ENCODE measurements around the gene LMTK3. TPM values are rescaled to one million over a fixed set of nuclear protein-coding genes. Genes with fewer than 3 reads are reported as not detected.

LMTK3 gene
- total RNA-seq, 1 donor from 2014 or later: under 0.01 TPM

DNA sequence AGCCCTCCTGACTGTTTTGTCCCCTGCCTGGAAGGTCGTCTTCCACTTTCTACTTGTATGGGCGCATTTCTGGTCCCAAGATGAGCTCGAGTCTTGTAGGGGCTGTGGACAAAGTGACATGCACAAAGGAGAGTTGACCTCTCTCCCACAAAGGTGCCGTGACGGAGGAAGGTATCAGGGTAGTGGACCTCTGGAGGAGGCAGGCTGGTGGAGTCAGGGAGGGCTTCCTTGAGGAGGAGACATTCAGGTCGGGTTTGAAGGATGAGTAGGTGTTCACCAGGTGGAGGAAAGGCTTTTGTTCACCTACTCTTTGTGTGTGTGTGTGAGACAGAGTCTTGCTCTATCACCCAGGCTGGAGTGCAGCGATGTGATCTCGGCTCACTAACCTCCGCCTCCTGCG lies 40.8 kb downstream of the LMTK3 start:
- no peak for DNase-seq (ENCODE audit: low read depth, low spot score)

DNA sequence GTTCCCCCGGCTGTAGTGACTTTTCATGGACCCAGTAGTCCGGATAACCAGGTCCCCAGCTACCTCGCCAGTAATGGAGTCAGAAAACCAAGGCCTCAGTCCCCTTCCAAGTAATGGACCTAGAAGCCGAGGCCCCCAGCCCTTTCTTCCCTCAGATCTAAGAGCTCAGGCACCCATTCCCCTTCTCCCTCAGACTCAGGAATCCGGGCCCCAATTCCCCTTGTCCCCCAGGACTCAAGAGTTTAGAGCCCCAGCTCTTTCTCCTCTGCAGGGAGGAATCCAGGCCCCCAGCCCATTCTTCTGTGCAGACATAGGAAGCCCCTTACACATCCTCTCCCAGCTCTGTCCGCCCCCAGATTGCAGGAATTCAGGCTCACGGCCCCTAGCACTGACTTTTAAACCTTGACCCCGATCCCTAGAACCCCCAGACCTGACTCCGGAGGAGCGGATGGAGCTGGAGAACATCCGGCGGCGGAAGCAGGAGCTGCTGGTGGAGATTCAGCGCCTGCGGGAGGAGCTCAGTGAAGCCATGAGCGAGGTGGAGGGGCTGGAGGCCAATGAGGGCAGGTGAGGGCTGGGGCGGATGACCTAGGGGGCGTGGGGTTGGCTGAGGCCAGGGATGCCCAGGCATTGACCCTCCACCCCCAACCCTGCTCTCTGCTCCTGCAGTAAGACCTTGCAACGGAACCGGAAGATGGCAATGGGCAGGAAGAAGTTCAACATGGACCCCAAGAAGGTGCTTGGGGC lies 41.5 kb downstream of the LMTK3 start:
- no peak for DNase-seq (ENCODE audit: low read depth, low spot score)

DNA sequence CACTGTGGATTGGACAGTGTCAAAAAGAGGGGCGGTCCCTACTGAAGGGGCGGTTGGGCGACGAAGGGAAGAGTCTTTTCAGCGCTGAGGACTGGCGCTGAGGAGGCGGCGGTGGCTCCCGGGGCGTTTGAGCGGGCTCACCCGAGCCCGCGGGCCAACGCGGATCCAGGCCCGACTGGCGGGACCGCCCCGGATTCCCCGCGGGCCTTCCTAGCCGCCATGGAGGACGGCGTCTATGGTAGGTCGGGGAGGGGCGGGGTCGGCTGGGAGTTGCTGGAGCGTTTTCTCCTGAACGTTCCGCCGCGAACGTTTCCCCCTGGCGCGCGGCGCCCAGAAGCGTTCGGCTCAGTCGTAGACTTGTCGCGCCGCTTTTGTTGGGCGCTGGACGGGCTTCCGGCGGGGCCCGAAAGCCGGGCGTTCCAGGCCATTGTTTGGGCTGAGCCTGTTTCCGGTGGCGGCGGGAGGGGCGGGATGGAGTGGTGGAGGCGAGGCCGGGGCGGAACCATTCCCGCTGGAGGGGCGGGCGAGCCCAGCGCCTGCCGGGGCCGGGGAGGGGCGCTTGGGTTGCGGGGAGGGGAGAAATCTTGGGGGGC lies 42.2 kb downstream of the LMTK3 start, which contains the start of gene CYTH2:
Gene CYTH2 (plus strand): TSS at position 81 of the 593 bp plus-strand sequence. CDS start 139 bp downstream, at position 220.
- peak; percentile 64 for DNase-seq (ENCODE audit: low read depth, low spot score)

DNA sequence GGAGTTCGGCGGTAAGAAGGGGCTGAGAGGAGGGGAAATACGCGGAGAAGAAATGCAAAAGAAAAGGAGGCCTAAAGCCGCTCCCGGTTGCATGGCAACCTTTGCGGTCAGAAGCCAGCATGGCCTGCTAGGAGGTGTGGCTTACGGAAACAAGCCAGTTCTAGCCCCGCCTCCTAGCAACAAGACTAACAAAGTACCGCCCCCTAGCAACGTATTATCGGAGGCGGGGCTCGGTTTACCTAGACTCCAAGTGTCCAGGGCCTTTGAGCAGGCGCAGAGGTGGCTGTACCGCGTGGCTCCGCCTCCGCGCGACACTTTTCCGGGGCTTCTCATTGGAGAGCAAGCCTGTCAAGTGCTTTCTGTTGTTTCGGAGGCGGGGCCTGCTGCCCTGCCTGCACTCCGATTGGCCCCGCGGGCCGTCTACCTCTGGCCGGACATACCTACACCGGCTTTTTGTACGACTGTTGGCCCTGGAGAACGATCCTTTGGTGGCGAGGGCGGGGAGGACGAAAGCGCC lies 42.8 kb downstream of the LMTK3 start:
- peak; percentile 99 for DNase-seq (ENCODE audit: low read depth, low spot score)

DNA sequence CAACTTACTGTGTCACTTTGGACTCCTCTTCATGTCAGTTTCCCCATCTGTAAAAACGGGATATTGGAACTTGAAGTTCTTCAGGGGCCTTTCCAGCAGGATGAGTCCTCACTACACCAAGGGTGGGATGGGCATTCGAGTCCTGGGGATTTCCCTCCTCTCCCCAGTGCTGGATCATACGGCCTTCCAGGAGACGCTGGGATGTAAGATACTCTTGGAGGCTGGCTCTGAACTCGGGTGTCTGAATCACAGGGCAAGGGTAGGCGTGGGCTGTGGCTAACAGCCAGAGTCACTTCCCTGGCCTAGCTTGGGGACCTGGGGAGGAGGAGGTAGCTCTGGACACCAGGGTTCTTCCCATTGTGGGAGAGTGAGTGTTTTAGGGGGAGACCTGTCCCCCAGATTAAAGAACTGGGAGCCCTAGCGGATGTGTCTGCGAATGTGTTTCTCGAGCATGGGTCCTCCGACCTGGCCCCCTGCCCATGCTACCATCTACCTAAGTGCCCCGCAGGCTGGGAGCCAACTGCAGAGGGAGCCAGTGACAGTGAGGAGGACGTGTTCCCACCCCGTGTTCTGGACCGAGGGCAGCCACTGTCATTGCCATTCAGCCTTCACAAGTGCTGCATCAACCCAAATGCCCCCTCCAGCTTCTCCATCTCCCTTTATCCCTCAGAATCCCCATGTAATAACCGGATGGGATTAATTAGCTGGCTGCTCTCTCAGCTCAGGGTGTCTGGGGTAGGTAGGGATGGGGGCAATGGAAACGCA lies 44.9 kb downstream of the LMTK3 start:
- no peak for DNase-seq (ENCODE audit: low read depth, low spot score)

DNA sequence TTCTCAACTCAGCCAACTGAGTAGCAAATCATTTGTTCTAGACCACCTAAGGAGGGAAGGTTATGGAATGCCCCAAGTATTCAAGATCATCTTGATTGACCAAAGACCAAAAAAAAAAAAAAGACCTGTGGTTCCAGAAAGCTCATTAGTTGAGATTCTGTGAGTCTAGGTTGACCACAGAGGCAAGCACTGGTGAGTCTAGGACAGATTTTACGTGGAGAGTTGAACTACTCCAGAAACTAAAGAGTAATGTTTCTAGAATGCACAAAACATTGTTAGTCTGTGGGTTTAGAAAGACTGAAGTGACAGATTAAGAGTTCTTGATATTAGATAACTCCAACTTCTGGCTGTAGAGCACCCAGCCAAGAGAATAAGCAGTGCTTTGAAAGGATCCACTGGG lies 46.4 kb downstream of the LMTK3 start:
- DNase-seq (ENCODE audit: low read depth, low spot score): no peak

DNA sequence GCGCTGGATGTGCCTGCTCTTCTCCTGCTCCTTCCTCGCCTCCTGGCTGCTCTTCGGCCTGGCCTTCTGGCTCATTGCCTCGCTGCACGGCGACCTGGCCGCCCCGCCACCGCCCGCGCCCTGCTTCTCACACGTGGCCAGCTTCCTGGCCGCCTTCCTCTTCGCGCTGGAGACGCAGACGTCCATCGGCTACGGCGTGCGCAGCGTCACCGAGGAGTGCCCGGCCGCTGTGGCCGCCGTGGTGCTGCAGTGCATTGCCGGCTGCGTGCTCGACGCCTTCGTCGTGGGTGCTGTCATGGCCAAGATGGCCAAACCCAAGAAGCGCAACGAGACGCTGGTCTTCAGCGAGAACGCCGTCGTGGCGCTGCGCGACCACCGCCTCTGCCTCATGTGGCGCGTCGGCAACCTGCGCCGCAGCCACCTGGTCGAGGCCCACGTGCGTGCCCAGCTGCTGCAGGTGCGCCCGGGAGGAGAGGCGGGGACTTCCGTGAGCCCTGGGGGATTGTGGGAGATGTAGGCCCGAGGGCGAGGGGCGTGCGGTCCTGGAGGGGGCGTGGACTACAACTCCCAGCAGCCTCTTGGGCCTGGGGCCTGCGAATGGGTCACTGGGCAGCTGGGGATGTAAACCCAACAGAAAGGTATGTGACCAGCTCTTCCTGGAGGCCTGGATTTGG lies 49.5 kb downstream of the LMTK3 start:
- DNase-seq (ENCODE audit: low read depth, low spot score): no peak

DNA sequence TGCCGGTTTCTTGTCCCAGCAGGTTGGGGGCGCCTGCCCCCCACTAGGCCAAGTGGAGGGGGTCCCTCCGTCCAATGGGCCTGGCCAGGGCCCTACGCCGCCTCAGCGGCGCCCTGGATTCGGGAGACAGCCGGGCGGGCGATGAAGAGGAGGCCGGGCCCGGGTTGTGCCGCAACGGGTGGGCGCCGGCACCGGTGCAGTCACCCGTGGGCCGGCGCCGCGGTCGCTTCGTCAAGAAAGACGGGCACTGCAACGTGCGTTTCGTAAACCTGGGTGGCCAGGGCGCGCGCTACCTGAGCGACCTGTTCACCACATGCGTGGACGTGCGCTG lies 50.0 kb downstream of the LMTK3 start:
- no peak for DNase-seq (ENCODE audit: low read depth, low spot score)

DNA sequence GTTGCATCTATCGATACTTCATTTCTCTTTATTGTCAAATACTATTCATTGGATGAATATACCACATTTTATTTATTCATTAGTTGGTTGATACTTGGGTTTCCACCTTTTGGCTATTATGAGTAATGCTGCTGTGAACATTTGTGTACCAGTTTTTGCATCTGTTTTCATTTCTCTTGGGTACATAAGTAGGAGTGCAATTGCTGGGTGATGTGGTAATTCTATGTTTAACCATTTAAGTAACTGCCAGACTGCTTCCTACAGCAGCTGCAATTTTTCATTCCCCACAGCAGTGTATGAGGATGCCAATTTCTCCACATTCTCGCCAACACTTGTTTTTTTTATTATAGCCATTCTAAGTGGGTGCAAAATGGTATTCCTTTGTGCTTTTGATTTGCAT lies 53.6 kb downstream of the LMTK3 start:
- DNase-seq (ENCODE audit: low read depth, low spot score): no peak

DNA sequence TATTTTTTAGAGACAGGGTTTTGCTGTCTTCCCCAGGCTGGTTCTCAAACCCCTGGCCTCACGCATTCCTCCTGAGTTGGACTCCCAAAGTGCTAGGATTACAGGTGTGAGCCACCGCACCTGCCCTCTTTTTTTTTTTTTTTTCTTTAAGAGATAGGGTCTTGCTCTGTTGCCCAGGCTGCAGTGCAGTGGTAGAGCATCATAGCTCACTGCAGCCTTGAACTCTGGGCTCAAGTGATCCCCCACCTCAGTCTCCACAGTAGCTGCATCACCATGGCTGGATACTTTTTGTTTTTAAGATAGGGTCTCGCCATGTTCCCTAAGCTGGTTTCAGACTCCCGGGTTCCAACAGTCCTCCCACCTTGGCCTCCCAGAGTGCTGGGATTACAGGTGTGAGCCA lies 54.8 kb downstream of the LMTK3 start:
- DNase-seq (ENCODE audit: low read depth, low spot score): no peak

DNA sequence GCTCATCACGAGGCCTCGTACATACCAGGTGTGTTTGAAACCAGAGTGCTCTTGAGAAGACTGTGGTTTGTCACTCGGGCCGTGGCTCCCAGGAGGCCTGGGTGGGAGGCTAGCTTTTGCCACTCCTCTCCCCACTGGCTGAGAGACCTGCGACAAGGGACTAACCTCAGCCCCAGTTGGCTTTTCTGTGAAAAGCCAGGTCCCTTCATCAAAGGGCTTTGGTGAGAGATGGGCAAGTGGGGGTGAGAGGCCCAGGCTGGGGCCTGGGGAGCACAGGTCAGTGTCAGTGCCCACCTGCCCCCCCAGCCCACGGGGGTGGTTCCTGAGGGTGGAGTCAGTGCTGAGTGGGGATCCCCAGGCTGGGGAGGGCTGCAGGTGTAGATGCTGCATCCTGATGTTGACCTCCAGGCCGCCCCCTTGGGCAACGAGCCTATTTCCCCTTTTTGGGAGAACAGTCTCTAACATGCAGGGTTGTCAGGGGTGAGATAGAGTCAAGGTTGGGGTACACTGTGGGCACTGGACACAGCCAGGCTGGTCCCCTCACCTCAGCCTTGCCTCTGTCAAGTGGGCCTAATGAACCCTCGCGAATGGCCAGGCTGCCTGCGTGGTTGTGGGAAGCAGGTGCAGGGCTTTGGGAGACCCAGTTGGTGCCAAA lies 55.6 kb downstream of the LMTK3 start:
- DNase-seq (ENCODE audit: low read depth, low spot score): no peak

DNA sequence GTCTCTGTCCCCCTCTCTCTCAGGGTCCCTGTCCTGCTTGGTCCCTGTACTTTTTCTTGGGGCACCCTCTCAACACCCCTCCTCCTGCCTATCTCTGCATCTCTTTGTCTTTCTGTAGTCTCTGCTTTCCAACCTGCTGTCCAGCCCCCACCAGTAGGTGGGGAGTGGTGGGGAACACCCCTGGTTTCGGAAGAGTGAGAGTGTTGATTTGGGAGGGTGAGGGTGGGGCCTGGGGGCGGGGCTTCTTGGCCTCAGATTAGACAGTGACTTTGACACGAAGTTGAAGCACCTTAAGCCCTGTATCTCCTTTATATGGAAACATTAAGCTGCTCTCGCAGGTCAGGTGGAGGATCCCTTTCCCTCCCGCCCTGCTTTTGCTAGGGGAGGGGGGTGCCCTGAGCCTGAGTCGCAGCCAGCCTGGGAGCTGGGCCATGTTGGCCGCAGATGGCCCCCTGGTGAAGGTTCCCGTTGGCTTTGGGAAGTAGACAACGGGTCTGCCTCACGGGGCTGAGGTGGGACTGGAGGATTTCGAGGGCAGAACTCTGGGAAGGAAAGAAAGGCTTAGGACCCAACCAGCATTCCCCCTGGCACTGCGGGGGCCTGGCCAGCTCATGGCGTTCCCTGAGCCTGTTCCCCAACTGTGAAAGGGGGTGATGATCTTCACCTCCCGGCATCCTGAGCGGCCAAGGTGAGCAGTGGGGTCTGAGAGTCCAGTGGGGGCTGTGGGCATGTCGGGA lies 56.3 kb downstream of the LMTK3 start, which contains the start of gene KCNJ14:
Gene KCNJ14 (plus strand): TSS at position 404 of the 737 bp plus-strand sequence. CDS start 6,151 bp downstream, outside the sequence.
- no peak for DNase-seq (ENCODE audit: low read depth, low spot score)

DNA sequence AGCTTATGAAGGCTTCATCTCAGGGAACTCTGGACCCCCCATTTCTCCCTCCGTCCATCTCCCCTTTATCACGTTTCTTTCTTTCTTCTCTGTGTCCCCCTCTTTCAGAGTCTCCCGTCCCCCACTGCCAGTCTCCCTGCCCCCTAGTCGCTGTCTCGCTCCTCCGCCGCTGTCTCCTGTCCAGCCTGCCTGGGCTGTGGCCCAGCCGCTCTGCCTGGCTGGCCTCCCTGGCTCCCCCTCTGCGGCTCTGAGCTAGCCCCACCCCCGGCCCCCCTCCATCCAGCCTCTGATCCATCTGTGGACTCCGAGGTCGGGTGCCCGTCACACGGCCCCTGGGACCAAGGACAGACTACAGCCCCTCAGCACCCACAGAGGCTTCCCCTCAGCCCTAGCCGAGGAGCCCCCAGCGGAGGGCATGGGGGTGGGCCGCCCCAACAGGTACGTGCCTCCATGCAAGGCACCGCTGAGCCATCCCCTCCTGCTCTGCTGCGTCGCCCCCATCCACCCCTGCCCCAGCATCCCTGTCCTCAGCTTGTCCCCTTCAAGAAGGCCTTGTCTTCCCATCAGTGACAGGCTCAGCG lies 57.4 kb downstream of the LMTK3 start:
- DNase-seq (ENCODE audit: low read depth, low spot score): no peak

DNA sequence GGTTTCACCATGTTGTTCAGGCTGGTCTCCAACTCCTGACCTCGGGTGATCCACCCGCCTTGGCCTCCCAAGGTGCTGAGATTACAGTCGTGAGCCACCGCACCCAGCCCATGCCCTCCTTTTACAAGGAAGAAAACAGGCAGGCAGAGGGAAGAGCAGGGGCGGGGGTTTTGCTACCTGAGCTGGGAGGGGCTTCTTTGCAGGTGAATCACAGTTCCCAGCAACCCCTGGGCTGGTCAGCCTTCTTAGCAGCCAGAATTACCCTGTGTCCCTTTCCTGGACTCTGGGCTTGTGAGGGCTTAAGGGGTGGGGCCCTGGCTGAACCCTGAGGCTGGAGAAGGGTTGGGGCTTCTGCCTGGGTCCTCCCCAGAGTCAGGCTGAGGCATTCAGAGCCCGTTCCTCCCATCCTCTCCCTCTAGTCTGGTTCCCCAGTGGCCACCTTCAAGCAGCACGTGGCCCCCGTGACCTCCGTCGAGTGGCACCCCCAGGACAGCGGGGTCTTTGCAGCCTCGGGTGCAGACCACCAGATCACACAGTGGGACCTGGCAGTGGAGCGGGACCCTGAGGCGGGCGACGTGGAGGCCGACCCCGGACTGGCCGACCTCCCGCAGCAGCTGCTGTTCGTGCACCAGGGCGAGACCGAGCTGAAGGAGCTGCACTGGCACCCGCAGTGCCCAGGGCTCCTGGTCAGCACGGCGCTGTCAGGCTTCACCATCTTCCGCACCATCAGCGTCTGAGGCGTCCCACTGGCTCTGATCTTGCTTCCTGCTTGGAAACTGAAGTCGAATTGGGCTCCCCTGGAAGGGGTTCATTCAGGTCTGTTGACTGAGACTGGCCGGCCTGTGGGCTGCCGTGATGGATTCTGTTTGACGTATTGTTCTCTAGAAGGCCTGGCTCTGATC lies 59.1 kb downstream of the LMTK3 start:
- DNase-seq (ENCODE audit: low read depth, low spot score): no peak

DNA sequence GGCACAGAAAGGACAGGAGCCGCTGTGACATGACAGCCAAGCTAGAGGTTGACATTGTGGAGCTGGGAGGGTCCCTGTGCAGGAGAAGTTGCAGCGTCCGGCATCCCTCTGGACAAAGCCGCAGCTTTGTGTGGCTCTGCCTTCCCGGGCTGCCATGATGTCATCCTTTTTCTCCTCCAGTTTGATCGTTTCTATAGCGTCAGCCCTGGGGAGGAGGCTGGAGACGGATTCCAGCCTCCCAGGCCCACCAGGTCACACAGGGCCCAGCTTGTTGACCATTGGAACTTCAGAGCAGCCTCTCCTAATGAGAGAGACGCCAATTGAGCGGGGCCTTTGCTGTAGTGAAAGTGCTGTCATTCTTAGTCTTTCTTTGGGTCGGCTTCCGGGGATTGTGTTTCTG lies 60.0 kb downstream of the LMTK3 start:
- DNase-seq (ENCODE audit: low read depth, low spot score): no peak

DNA sequence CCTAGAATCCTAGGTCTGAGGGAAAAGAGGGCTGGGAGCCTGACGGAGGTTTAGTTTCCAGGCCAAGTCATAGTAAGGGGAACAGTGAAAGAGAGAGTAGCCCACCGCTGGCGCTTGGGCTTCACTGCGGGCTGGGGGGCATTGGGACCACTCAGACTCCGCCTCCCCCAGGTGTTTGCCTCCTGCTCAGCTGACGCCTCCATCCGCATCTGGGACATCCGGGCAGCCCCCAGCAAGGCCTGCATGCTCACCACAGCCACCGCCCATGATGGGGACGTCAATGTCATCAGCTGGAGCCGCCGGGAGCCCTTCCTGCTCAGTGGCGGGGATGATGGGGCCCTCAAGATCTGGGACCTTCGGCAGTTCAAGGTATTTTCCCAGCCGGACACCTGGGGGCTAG lies 60.8 kb downstream of the LMTK3 start:
- DNase-seq (ENCODE audit: low read depth, low spot score): no peak

DNA sequence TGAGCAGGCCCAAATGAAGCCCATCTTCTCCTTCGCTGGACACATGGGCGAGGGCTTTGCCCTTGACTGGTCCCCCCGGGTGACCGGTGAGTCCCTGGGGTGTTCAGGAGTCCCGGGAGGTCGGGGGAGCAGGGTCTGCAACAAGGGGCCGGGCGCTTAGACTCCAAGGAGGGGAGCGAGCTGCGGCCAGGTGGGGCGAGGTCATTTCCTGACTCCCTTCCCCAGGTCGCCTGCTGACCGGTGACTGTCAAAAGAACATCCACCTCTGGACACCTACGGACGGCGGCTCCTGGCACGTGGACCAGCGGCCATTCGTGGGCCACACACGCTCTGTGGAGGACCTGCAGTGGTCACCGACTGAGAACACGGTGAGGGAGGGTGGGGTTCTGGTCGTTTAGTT lies 61.2 kb downstream of the LMTK3 start:
- no peak for DNase-seq (ENCODE audit: low read depth, low spot score)

DNA sequence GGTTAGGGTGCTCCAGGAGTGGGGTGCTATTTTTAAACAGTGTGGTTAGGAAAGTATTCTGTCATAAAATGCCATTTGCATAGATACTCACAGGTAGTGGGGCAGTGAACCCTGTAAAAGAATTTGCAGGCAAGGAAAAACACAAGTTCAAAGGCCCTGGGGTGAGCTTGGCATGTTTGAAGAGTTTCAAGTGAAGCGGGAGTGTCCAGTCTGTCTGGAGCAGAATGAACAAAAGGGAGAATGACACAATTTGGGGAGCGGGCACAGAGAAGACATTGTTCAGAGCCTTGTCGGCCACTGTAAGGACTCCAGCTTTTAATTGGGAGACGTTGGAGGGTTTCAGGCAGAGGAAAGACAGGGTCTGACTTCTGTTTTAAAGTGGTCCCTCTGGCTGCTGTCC lies 63.1 kb downstream of the LMTK3 start:
- no peak for DNase-seq (ENCODE audit: low read depth, low spot score)

DNA sequence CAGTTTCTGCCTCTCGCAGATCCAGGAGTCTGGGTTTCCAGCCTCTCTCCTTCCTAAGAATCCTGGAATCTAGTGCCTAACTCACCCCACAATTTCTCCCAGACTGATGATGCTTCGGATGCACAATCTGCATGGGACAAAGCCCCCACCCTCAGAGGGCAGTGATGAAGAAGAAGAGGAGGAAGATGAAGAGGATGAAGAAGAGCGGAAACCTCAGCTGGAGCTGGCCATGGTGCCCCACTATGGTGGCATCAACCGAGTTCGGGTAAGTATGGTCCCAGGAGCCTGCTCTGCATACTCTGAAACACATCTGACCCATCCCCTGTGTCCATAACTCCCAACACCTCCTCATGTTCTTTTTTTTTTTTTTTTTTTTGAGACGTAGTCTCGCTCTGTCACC lies 65.1 kb downstream of the LMTK3 start:
- DNase-seq (ENCODE audit: low read depth, low spot score): no peak
